BJ (cell line): ENCODE data around the gene ADIRF. TPM values are rescaled to one million over a fixed set of nuclear protein-coding genes. Genes with fewer than 3 reads are reported as not detected.

Source experiments
- CTCF ChIA-PET: fragments of 350-600 bp; formaldehyde crosslinking; extraction: SDS; loops from one replicate; lab custom pipeline; 2021; ENCODE audit warnings: antibody characterized with exemption, inconsistent platforms; lab: Yijun Ruan, JAX
- POLR2A ChIA-PET: fragments of 300-600 bp; sonication (Branson Sonifier 250); formaldehyde crosslinking; extraction: SDS; loops from one replicate; lab custom pipeline; 2021; ENCODE audit warnings: antibody characterized with exemption; lab: Charles Lee
- DNase-seq: peaks from one replicate; pipeline ENCODE4 v3.0.0-alpha.2; 2011; ENCODE audit warnings: low read depth
- H3K27me3 ChIP-seq: 2 replicates; pipeline ENCODE4 v1.6.0; 2011; ENCODE audit warnings: low read length; ENCODE audit not compliant: control insufficient read depth, insufficient read depth
- H3K36me3 ChIP-seq: 2 replicates; pipeline ENCODE4 v1.5.1; 2011; ENCODE audit warnings: low read length; ENCODE audit not compliant: control insufficient read depth, insufficient read depth
- H3K4me3 ChIP-seq: 2 replicates; pipeline ENCODE4 v1.5.1; 2011; ENCODE audit warnings: low read depth, mild to moderate bottlenecking, control low read depth, low read length
- CTCF ChIP-seq: IDR thresholded peaks from 2 replicates; pipeline ENCODE4 v1.5.1; 2011; ENCODE audit warnings: low read depth, mild to moderate bottlenecking, control low read depth, inconsistent platforms, low read length, moderate library complexity; ENCODE audit not compliant: insufficient read depth
- polyA plus RNA-seq: library from polyadenylated mRNA; depleted of rRNA; stranded (reverse); fragments of >200 nt; gene quantifications from 2 replicates; pipeline ENCODE4 v1.2.3, GENCODE V29; 2011

ADIRF gene
- polyA plus RNA-seq, 1 experiment = 64.4 TPM

GRCh38 chr10:86956195-86956847, 12.0 kb upstream of the ADIRF start:
- no peak overlapping the region for H3K4me3 ChIP-seq
- H3K36me3 ChIP-seq = no peaks in the 10 kb centered on the region
- CTCF ChIA-PET = interaction anchor here (1.1 to 19.2 kb wide), 4 partner anchors 11 to 262 kb away, joined by 3 to 346 read pairs (median 14); partner anchors contain the start of gene ADIRF
- TF ChIP-seq CTCF = no peak
- POLR2A ChIA-PET = no interaction called here
- H3K27me3 ChIP-seq = no peaks in the 10 kb centered on the region
- no peak for DNase-seq

- TF ChIP-seq CTCF = no peak
- no peak overlapping the region for H3K4me3 ChIP-seq
- no peaks in the 10 kb centered on the region for H3K27me3 ChIP-seq
- ChIA-PET POLR2A (no interaction called here), CTCF (interaction anchor here (1.1 to 19.2 kb wide), 3 partner anchors 11 to 263 kb away, joined by 3 to 346 read pairs (median 4); no protein-coding TSS in a partner anchor)
- no peak for DNase-seq
- no peaks in the 10 kb centered on the region for H3K36me3 ChIP-seq
These were observed 11.3 kb upstream of the ADIRF start for GRCh38 chr10:86956848-86957448.

GRCh38 chr10:86957471-86958115, 10.7 kb upstream of the ADIRF start, which contains the start of gene MMRN2:
TSS of gene MMRN2 (minus strand) at chr10:86957615. CDS start at chr10:86957541, 74 bp downstream.
- Histone ChIP-seq H3K4me3 (no peak within 1 kb of the TSS), H3K36me3 (no peaks in the 10 kb centered on the region), H3K27me3 (no peaks in the 10 kb centered on the region)
- DNase-seq = no peak
- TF ChIP-seq CTCF = no peak
- CTCF ChIA-PET = interaction anchor here (1.1 to 19.2 kb wide), 4 partner anchors 10 to 269 kb away, joined by 3 to 346 read pairs (median 4); no protein-coding TSS in a partner anchor
- POLR2A ChIA-PET = interaction anchor here (1.7 kb wide), 1 partner anchor 12 kb away, joined by 4 read pairs; no protein-coding TSS in a partner anchor

GRCh38 chr10:86958116-86958900, 10.0 kb upstream of the ADIRF start, which contains the start of gene SNCG:
TSS of gene SNCG (plus strand) at chr10:86958599. CDS start at chr10:86958698, 99 bp downstream.
- no peak within 1 kb of the TSS for H3K4me3 ChIP-seq
- no peak for TF ChIP-seq CTCF
- CTCF ChIA-PET = interaction anchor here (0.9 to 19.2 kb wide), 6 partner anchors 8 to 270 kb away, joined by 3 to 346 read pairs (median 6); partner anchors contain the start of gene ADIRF
- H3K27me3 ChIP-seq = no peaks in the 10 kb centered on the region
- H3K36me3 ChIP-seq = no peaks in the 10 kb centered on the region
- no peak for DNase-seq
- POLR2A ChIA-PET = interaction anchor here (1.7 kb wide), 1 partner anchor 11 kb away, joined by 4 read pairs; no protein-coding TSS in a partner anchor
